A549 treated with AZD2906 at 1 μM for 4 hours (cell line): ENCODE results near the gene FOXE3. TPM values are rescaled to one million over a fixed set of nuclear protein-coding genes. Genes with fewer than 3 reads are reported as not detected.

Source experiments
- total RNA-seq: library from RNA; stranded (reverse); fragments of 200-300 nt; extraction: Qiagen RNA extraction; gene quantifications from 5 replicates; pipeline ENCODE4 v1.2.3, GENCODE V29; 2022

The FOXE3 gene
- 0.06 to 0.09 TPM (median 0.08 TPM) in 3 of 5 replicates, not detected in the others for total RNA-seq

DNA sequence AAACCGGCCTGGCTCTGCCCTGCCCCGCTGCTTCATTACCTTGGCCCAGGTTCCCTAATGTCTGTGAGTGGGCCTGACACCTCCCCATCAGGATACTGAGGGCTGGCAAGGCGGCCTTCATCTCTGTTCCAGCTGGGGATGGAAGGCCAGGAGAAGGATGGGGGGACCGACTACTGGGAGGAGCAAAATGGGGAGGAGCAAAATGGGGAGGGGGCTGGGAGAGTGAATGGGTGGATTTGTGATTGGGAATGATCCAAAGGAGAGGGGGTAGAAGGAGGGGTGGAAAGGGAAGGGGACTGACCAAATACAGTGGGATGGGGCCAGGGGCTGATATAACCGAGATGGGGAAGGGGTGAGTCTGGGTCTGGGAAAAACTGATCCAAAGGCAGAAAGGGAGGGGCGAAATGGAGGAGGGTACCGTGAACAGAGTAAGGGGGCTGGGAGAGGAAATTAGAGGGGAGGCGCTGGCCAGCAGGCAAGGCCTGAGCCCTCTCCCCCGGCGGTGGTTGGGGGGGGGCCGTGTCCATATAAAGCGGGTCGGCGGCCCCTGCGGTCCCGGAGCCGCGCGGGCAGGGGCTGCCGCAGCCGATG lies at the start of gene FOXE3:
FOXE3 (plus strand) TSS at position 558 of the 591 bp plus-strand sequence; CDS start at position 589, 31 bp downstream.

DNA sequence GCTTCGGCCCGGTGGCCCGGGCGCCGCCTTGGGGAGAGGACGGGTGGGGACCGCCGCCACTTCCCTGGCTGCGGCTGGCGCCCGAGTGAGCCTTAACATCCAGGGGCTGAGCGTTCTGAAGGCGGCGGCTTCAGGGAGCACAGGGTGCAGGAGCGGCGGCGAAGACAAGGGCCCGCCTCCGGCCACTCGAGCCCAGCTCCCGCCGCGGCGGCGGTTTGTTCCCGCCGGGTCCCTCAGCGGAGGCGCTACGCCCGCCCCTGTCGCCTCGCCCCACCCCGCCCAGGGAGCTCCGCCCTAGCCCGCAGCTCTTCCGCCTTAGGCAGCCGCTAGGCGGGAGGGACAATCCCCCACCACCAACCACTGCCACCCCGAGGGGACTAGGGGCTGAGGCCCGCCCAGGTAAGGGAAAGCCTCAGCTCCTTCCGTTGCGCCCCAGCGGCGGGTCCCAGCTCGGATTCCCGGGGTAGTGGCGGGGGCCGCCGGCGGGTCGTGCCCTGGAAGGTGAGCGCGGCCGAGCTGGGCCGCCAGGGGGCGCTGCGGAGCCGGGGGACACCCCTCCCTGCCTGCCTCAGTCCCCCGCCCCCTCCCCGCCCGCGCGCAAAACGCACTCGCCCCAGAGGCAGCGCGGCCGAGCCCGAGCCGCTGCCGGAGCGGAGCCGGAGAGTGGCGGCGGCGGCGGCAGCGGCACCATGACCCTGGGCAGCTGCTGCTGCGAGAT lies 21.5 kb downstream of the FOXE3 start, which contains the start of gene FOXD2:
FOXD2 (plus strand) TSS at position 598 of the 718 bp plus-strand sequence; CDS start at position 690, 92 bp downstream.

Other genes starting within 250 kb of the FOXE3 start
- gene PDZK1IP1, start 226.2 kb upstream of the FOXE3 start, total RNA-seq: 6.1 to 8.7 TPM (median 8.0 TPM) in 5 replicates
- not detected in 5 replicates for gene TAL1, start 184.1 kb upstream of the FOXE3 start, total RNA-seq
- 8.6 to 10.2 TPM (median 9.3 TPM) in 5 replicates for gene STIL, start 102.1 kb upstream of the FOXE3 start, total RNA-seq
- gene CMPK1, start 82.5 kb upstream of the FOXE3 start, total RNA-seq: 55.9 to 69.2 TPM (median 62.6 TPM) in 5 replicates
- gene FOXD2, start 21.8 kb downstream of the FOXE3 start, total RNA-seq: 0.39 to 0.63 TPM (median 0.55 TPM) in 5 replicates